Lower leg skin (tissue), 4 donors: ENCODE data around the gene RESP18. TPM values are rescaled to one million over a fixed set of nuclear protein-coding genes. Genes with fewer than 3 reads are reported as not detected.

Experiments used
- DNase-seq, 2 donors: peaks; one replicate each; pipeline ENCODE4 v3.0.0-alpha.2; 2019; ENCODE audit warnings: low spot score in 2 of 2
- H3K4me3 ChIP-seq: fragments of 200-600 bp; sonication (generic); 2 replicates; pipeline ENCODE4 v1.5.1; 2017; ENCODE audit warnings: mild to moderate bottlenecking, low read depth; ENCODE audit not compliant: poor library complexity, severe bottlenecking
- POLR2A ChIP-seq, 2 donors: fragments of 450-650 bp; IDR thresholded peaks; one replicate each; pipeline ENCODE4 v1.6.1; 2016 to 2017; ENCODE audit warnings: antibody characterized with exemption in 2 of 2, mild to moderate bottlenecking in 1 of 2, moderate library complexity in 1 of 2
- WGBS, 2 donors: methylation state at CpG; one replicate each; pipeline ENCODE4 v1.1.5; 2018; 5-methylcytosine and 5-hydroxymethylcytosine counted together
- intact Hi-C: fragments of 100-400 bp; cut with DNase I; formaldehyde crosslinking; loops from one replicate; pipeline ENCODE4 v1.15.0; 2023; ENCODE audit warnings: low total_unique reads
- total RNA-seq, 4 donors: library from RNA; depleted of rRNA; stranded (reverse); fragments of >200 nt; gene quantifications; one replicate each; pipeline ENCODE4 v1.1.0, GENCODE V29; 2016
- TF ChIP-seq, protein P1 (sequence below), 3 donors: fragments of 450-650 bp; IDR thresholded peaks; one replicate each; pipeline ENCODE4 v1.5.1; 2016; ENCODE audit warnings: antibody characterized with exemption in 3 of 3, mild to moderate bottlenecking in 3 of 3, moderate library complexity in 2 of 3

The RESP18 gene
- total RNA-seq, 4 donors from 2014 or later, result not detected

DNA sequence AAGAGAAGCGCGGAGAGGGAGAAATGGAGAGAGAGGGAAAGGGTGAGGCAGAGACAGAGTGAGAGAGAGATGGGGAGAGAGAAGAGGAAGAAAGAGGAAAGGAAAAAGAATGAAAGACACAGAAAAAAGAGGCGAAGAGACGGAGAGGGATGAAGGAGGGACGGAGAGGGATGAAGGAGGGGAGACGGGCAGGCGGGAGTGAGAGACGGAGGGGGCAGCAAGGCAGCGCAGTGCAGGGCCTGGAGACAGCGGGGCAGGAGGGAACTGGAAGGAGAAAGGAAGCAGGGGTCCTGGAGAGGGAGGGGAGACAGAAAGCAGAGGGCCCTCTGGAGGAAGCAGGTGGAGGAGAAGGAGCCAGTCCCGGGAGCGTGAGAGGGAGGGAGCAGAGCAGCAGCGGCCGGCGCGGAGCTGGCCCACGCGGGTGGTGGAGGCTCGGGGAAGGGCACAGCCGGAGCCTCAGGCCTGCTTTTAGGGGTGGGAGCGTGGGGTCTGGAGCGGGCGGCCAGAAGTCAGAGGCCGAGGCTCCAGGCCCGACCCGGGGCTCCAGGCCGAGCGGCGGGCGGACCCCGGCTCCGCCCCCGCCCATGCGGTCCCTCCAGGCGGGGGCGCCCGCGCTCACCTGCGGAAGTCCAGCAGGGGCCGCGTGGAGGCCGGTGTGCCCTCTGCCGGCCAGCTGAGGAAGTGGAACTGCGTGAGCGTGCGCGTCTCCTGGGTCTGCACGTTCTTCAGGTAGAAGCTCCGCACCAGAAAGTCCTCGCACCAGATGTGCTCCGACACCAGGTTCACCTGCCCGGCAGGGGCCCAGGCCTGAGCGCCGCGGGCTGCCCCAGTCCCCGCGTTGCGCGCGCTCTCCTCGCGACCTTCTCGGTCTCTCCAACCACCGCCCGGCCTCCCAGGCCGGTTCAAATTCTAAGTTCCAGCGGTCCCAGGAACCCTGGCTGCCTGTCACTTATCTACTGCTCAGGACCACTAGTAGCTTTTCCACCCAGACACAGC is 37.9 kb downstream of the RESP18 start:
- intact Hi-C loops, result loop anchor here (5.0 kb wide), 1 partner anchor 132 kb away; the partner anchor contains the start of gene NHEJ1
- TF ChIP-seq, protein P1, sequence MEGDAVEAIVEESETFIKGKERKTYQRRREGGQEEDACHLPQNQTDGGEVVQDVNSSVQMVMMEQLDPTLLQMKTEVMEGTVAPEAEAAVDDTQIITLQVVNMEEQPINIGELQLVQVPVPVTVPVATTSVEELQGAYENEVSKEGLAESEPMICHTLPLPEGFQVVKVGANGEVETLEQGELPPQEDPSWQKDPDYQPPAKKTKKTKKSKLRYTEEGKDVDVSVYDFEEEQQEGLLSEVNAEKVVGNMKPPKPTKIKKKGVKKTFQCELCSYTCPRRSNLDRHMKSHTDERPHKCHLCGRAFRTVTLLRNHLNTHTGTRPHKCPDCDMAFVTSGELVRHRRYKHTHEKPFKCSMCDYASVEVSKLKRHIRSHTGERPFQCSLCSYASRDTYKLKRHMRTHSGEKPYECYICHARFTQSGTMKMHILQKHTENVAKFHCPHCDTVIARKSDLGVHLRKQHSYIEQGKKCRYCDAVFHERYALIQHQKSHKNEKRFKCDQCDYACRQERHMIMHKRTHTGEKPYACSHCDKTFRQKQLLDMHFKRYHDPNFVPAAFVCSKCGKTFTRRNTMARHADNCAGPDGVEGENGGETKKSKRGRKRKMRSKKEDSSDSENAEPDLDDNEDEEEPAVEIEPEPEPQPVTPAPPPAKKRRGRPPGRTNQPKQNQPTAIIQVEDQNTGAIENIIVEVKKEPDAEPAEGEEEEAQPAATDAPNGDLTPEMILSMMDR (IDR thresholded peaks at IDR 0.05), result peak in 2 of 3 donors; percentile 25 to 95
- no peak for TF ChIP-seq POLR2A (IDR thresholded peaks at IDR 0.05)
- 9 to 13% methylated on average over 45 to 57 of the region's 67 CpGs for WGBS, 2 donors
- DNase-seq, result peak; percentile 73 to 97
- no peak overlapping the region for H3K4me3 ChIP-seq

DNA sequence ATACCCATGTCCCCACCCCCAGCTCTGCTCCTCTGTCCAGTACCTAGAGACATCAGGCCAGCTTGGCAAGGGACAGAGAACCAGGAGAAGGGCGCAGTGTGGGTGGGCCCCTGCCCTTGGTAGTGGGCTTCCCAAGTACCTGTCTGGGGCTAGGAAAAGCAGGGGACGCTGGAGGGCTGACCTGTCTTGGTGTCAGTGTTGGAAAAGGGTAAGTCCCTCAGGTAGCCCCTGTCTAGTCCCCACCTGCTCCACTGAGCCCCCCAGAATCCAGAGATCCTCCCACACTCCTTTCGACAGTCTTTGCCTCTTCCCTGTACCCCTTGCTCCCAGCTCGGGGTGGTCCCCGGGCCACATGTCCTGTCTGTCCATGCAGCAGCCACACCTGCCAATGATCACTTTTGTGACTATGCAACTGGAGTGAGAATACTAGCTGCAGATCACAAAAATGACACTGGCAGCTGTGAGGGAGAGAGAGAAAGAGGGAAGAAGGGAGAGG is 38.8 kb downstream of the RESP18 start:
- H3K4me3 ChIP-seq, result no peak overlapping the region
- WGBS, 2 donors, result 84 to 91% methylated on average over 5 of the region's 5 CpGs
- peak in 1 of 2 donors; percentile 84 for DNase-seq
- intact Hi-C loops, result no loop called here
- TF ChIP-seq, protein P1 (IDR thresholded peaks at IDR 0.05), result no peak
- no peak for TF ChIP-seq POLR2A (IDR thresholded peaks at IDR 0.05)

DNA sequence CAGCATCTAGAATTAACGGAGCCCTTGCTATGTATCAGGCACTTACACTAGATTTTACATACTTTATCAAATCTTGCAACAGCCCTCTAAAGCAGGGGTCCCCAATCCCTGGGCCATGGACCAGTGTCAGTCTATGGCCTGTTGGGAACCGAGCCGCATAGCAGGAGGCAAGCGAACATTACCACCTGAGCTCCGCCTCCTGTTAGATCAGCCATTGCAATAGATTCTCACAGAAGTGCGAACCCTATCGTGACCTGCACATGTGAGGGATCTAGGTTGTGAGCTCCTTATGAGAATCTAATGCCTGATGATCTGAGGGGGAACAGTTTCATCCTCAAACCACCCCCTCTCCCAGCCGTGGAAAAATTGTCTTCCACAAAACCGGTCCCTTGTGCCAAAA is 39.9 kb downstream of the RESP18 start:
- 87 to 91% methylated on average over 9 of the region's 9 CpGs for WGBS, 2 donors
- TF ChIP-seq, protein P1 (IDR thresholded peaks at IDR 0.05), result no peak
- DNase-seq, result peak in 1 of 2 donors; percentile 75
- no peak overlapping the region for H3K4me3 ChIP-seq
- intact Hi-C loops, result no loop called here

DNA sequence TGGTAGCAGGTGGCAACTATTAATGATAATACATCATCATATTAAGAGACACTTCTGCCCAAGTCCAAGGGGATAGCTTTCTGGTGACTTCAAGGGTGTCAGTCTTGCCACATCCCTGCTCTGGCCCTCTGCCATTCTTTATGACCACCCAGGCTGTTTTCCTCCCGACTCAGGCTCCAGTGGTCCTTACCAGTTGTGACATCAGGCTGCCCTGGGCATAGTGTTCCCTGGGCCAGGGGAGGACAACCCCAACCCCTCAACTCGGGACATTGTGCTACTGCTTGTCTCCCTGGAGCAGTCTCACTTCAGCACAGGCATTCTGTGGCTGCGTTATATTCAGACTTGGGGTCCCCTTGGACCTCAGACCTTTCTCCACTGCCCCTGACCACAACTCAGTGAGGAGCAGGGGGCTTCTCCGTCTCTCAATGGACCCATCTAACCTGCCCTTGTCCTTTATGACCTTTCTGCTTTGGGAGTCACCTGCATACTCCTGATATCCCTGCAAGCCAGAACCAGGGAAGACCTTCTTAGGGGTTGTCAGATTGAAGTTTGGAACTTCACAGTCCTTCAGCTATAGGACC is 40.5 kb downstream of the RESP18 start:
- intact Hi-C loops, result no loop called here
- peak in 1 of 2 donors; percentile 74 for DNase-seq
- no peak overlapping the region for H3K4me3 ChIP-seq
- TF ChIP-seq POLR2A (IDR thresholded peaks at IDR 0.05), result no peak
- TF ChIP-seq, protein P1 (IDR thresholded peaks at IDR 0.05), result no peak
- 75 to 84% methylated on average over 4 of the region's 4 CpGs for WGBS, 2 donors

DNA sequence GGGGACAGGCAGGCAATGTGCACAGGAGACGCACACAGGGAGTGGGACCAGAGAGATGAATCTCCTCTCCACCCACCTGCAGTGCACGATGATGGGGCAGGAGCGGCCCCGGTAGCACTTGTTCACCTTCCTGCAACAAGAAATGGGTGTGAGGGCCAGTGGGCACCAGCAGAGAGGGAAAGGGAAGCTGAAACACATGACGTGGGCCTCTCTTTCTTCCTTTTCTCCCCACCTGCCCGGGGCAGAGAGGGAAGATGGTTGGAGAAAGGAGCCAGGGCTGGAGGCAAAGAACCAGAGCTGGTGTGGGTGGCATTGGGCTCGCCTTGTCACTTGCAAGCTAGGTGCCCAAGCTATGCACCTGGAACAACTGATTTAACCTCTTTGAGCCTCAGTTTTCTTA is 41.1 kb downstream of the RESP18 start:
- TF ChIP-seq, protein P1 (IDR thresholded peaks at IDR 0.05), result no peak
- no peak for TF ChIP-seq POLR2A (IDR thresholded peaks at IDR 0.05)
- no peak overlapping the region for H3K4me3 ChIP-seq
- intact Hi-C loops, result no loop called here
- DNase-seq, result peak in 1 of 2 donors; percentile 74
- 80 to 90% methylated on average over 7 of the region's 7 CpGs for WGBS, 2 donors
